Adrenal gland (tissue), 5 donors: ENCODE data around the gene ZNF827.

Source experiments
- CTCF ChIP-seq, 6 experiments: fragments of 450-650 bp in 4 of 6; fragments of 200-600 bp in 2 of 6; sonication (generic) in 1 of 6; IDR thresholded peaks; 1 replicate in 5 of 6; 2 replicates in 1 of 6; pipeline versions ENCODE4 v1.5.1 to v1.8.0; 2016 to 2021; ENCODE audit warnings: antibody characterized with exemption in 6 of 6, mild to moderate bottlenecking in 2 of 6, moderate library complexity in 1 of 6
- POLR2A ChIP-seq, 2 donors: fragments of 450-650 bp; IDR thresholded peaks; one replicate each; pipeline ENCODE4 v1.6.1; 2017; ENCODE audit warnings: antibody characterized with exemption in 2 of 2, mild to moderate bottlenecking in 2 of 2, moderate library complexity in 1 of 2
- donor health status: DM: no; HTN: no; CAD: no.

GRCh38 chr4:145825255-145825654 is 113.4 kb downstream of the ZNF827 start:
- no peak for TF ChIP-seq CTCF (IDR thresholded peaks at IDR 0.05)
- TF ChIP-seq POLR2A (IDR thresholded peaks at IDR 0.05) = no peak
